PC-3 (cell line): ENCODE results near the gene CNTN6.

Source experiments
- EZH2 ChIP-seq: fragments of 300-600 bp; sonication (generic); IDR thresholded peaks from one replicate; pipeline ENCODE4 v1.6.1; 2017; ENCODE audit warnings: antibody characterized with exemption, mild to moderate bottlenecking, low read length; ENCODE audit not compliant: unreplicated experiment
- TF ChIP-seq, protein P1 (sequence below): fragments of 300-600 bp; sonication (generic); conservative IDR thresholded peaks from 2 replicates; pipeline ENCODE4 v1.5.1; 2017; ENCODE audit warnings: antibody characterized with exemption, low read depth, mild to moderate bottlenecking, low read length

DNA sequence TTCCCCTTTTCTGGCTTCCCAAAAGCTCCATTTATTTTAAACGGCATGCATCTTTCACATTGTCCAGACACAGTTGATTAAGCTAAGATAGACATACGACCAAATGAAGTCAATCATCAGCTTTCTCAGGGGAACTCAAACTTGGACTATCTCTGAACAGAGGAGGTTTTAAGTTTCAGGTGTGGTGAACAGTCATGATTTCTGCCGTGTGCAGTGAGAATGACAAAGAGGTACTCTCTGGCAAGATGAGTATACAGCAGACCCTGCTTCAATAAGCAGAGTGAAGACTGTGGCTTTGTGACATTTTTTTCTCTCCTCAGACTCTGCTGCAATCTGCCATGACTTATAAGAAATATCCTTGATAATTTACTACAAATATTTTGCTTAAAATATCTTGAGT is 307.7 kb downstream of the CNTN6 start:
- TF ChIP-seq, protein P1, sequence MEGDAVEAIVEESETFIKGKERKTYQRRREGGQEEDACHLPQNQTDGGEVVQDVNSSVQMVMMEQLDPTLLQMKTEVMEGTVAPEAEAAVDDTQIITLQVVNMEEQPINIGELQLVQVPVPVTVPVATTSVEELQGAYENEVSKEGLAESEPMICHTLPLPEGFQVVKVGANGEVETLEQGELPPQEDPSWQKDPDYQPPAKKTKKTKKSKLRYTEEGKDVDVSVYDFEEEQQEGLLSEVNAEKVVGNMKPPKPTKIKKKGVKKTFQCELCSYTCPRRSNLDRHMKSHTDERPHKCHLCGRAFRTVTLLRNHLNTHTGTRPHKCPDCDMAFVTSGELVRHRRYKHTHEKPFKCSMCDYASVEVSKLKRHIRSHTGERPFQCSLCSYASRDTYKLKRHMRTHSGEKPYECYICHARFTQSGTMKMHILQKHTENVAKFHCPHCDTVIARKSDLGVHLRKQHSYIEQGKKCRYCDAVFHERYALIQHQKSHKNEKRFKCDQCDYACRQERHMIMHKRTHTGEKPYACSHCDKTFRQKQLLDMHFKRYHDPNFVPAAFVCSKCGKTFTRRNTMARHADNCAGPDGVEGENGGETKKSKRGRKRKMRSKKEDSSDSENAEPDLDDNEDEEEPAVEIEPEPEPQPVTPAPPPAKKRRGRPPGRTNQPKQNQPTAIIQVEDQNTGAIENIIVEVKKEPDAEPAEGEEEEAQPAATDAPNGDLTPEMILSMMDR, result no peak
- no peak for TF ChIP-seq EZH2
